OCI-LY1 (cell line): ENCODE measurements around the gene ZNF30.

Experiments used
- EZH2 ChIP-seq: fragments of 200-600 bp; sonication (generic), shearing (Covaris generic); IDR thresholded peaks from 2 replicates; pipeline ENCODE4 v1.8.0; 2017; ENCODE audit warnings: borderline replicate concordance, mixed run types, mild to moderate bottlenecking, antibody characterized with exemption, low read length, moderate library complexity, mixed read lengths
- TF ChIP-seq, protein P1 (sequence below): fragments of 200-600 bp; sonication (generic), shearing (Covaris generic); IDR thresholded peaks from 2 replicates; pipeline ENCODE4 v1.5.1; 2017; ENCODE audit warnings: mild to moderate bottlenecking, antibody characterized with exemption, low read length, moderate library complexity, mixed read lengths

GRCh38 chr19:34904664-34905527, 21.8 kb upstream of the ZNF30 start:
- TF ChIP-seq, protein P1, sequence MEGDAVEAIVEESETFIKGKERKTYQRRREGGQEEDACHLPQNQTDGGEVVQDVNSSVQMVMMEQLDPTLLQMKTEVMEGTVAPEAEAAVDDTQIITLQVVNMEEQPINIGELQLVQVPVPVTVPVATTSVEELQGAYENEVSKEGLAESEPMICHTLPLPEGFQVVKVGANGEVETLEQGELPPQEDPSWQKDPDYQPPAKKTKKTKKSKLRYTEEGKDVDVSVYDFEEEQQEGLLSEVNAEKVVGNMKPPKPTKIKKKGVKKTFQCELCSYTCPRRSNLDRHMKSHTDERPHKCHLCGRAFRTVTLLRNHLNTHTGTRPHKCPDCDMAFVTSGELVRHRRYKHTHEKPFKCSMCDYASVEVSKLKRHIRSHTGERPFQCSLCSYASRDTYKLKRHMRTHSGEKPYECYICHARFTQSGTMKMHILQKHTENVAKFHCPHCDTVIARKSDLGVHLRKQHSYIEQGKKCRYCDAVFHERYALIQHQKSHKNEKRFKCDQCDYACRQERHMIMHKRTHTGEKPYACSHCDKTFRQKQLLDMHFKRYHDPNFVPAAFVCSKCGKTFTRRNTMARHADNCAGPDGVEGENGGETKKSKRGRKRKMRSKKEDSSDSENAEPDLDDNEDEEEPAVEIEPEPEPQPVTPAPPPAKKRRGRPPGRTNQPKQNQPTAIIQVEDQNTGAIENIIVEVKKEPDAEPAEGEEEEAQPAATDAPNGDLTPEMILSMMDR: no peak
- no peak for TF ChIP-seq EZH2
